Panc1 (cell line): ENCODE data around the gene FAM163B. TPM values are rescaled to one million over a fixed set of nuclear protein-coding genes. Genes with fewer than 3 reads are reported as not detected.

ENCODE experiments used
- ATAC-seq: fragments of 200-7000 bp; cut with Tn5 transposase; 2 replicates; pipeline ENCODE4 v1.9.1; 2020; ENCODE audit warnings: mild to moderate bottlenecking, moderate library complexity
- BruUV-seq: library from RNA; stranded (reverse); fragments of 400-500 nt; replicated peaks from 2 replicates; lab custom pipeline; 2021; lab: Mats Ljungman, UMichigan
- CTCF ChIA-PET: fragments of 300-600 bp; sonication (Branson Sonifier 250); formaldehyde crosslinking; loops from one replicate; lab custom pipeline; 2022; ENCODE audit warnings: antibody characterized with exemption; lab: Charles Lee
- POLR2A ChIA-PET: fragments of 300-600 bp; sonication (Branson Sonifier 250); formaldehyde crosslinking; loops from one replicate; lab custom pipeline; 2022; ENCODE audit warnings: antibody characterized with exemption; lab: Charles Lee
- DNase-seq: peaks from one replicate; pipeline ENCODE4 v3.0.0-alpha.2; 2010; ENCODE audit warnings: low read depth, low spot score
- H3K27ac ChIP-seq: 2 replicates; pipeline ENCODE4 v1.5.1; 2011; ENCODE audit warnings: mild to moderate bottlenecking, low read length, inconsistent platforms
- H3K27me3 ChIP-seq: fragments of 200-500 bp; sonication (Bioruptor generic); 2 replicates; pipeline ENCODE4 v1.6.0; 2014; ENCODE audit warnings: low read length, inconsistent platforms; ENCODE audit not compliant: control insufficient read depth, insufficient read depth
- H3K36me3 ChIP-seq: fragments of 200-500 bp; sonication (Bioruptor generic); 2 replicates; pipeline ENCODE4 v1.5.1; 2014; ENCODE audit warnings: inconsistent platforms, mild to moderate bottlenecking, low read length, moderate library complexity; ENCODE audit not compliant: control insufficient read depth, insufficient read depth
- H3K4me1 ChIP-seq: 2 replicates; pipeline ENCODE4 v1.5.1; 2011; ENCODE audit warnings: inconsistent platforms, mild to moderate bottlenecking, low read length, moderate library complexity; ENCODE audit not compliant: control insufficient read depth, insufficient read depth
- H3K4me3 ChIP-seq, 2 experiments: 2 replicates each; pipeline ENCODE4 v1.5.1; 2011 to 2012; ENCODE audit warnings: low read depth in 2 of 2, low read length in 2 of 2, mild to moderate bottlenecking in 2 of 2, inconsistent platforms in 1 of 2, moderate library complexity in 1 of 2
- H3K9me3 ChIP-seq: fragments of 200-500 bp; sonication (Bioruptor generic); 2 replicates; pipeline ENCODE4 v1.5.1; 2014; ENCODE audit warnings: low read depth, mild to moderate bottlenecking, inconsistent platforms, low read length, moderate library complexity; ENCODE audit not compliant: control insufficient read depth, insufficient read depth
- POLR2AphosphoS5 ChIP-seq: IDR thresholded peaks from 2 replicates; pipeline ENCODE4 v1.6.1; 2012; ENCODE audit warnings: mild to moderate bottlenecking, low read depth, low read length, moderate library complexity
- SIN3A ChIP-seq: IDR thresholded peaks from 2 replicates; pipeline ENCODE4 v1.6.1; 2012; ENCODE audit warnings: low read depth, mild to moderate bottlenecking, low read length, moderate library complexity, borderline replicate concordance; ENCODE audit not compliant: insufficient read depth
- TCF7L2 ChIP-seq: IDR thresholded peaks from 2 replicates; pipeline ENCODE4 v1.6.1; 2011; ENCODE audit warnings: mild to moderate bottlenecking, low read depth, low read length, inconsistent platforms
- in situ Hi-C: cut with HindIII; loops from 2 replicates; pipeline ENCODE4 v1.10.0; 2016; ENCODE audit warnings: low sequenced_read_pairs, low pct_unique_long_range_greater_than_20kb
- intact Hi-C: fragments of 100-400 bp; cut with micrococcal nuclease; formaldehyde crosslinking; loops from one replicate; pipeline ENCODE4 v1.10.0; 2022; ENCODE audit not compliant: unreplicated experiment
- total RNA-seq: library from RNA; stranded (reverse); gene quantifications from one replicate; pipeline ENCODE4 v1.2.1, GENCODE V29; 2021; ENCODE audit not compliant: unreplicated experiment
- TF ChIP-seq, protein P1 (sequence below), 2 experiments: IDR thresholded peaks; 2 replicates each; pipeline ENCODE4 v1.6.1; 2011 to 2012; ENCODE audit warnings: low read depth in 2 of 2, control low read depth in 1 of 2, low read length in 1 of 2, mild to moderate bottlenecking in 1 of 2, moderate library complexity in 1 of 2; ENCODE audit not compliant: insufficient read depth in 1 of 2
- TF ChIP-seq, protein P2 (sequence below): fragments of 450-650 bp; IDR thresholded peaks from 2 replicates; pipeline ENCODE4 v1.5.1; 2017; ENCODE audit warnings: mild to moderate bottlenecking

FAM163B gene
- total RNA-seq, 1 experiment from 2014 or later, result not detected

- Histone ChIP-seq H3K4me3 (no peak overlapping the region), H3K9me3 (no peaks in the 10 kb centered on the region), H3K4me1 (no peaks in the 10 kb centered on the region), H3K27ac (no peak overlapping the region), H3K36me3 (no peaks in the 10 kb centered on the region), H3K27me3 (no peaks in the 10 kb centered on the region)
- ATAC-seq, result no peak
- no peak for DNase-seq
- in situ Hi-C loops, result no loop called here
- no peak for TF ChIP-seq SIN3A
- TF ChIP-seq, protein P1, sequence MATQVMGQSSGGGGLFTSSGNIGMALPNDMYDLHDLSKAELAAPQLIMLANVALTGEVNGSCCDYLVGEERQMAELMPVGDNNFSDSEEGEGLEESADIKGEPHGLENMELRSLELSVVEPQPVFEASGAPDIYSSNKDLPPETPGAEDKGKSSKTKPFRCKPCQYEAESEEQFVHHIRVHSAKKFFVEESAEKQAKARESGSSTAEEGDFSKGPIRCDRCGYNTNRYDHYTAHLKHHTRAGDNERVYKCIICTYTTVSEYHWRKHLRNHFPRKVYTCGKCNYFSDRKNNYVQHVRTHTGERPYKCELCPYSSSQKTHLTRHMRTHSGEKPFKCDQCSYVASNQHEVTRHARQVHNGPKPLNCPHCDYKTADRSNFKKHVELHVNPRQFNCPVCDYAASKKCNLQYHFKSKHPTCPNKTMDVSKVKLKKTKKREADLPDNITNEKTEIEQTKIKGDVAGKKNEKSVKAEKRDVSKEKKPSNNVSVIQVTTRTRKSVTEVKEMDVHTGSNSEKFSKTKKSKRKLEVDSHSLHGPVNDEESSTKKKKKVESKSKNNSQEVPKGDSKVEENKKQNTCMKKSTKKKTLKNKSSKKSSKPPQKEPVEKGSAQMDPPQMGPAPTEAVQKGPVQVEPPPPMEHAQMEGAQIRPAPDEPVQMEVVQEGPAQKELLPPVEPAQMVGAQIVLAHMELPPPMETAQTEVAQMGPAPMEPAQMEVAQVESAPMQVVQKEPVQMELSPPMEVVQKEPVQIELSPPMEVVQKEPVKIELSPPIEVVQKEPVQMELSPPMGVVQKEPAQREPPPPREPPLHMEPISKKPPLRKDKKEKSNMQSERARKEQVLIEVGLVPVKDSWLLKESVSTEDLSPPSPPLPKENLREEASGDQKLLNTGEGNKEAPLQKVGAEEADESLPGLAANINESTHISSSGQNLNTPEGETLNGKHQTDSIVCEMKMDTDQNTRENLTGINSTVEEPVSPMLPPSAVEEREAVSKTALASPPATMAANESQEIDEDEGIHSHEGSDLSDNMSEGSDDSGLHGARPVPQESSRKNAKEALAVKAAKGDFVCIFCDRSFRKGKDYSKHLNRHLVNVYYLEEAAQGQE (IDR thresholded peaks at IDR 0.05; ENCODE audit: insufficient read depth in 1 of 2, low read depth in 2 of 2, low read length in 1 of 2), result no peak
- TF ChIP-seq TCF7L2, result no peak
- TF ChIP-seq, protein P2, sequence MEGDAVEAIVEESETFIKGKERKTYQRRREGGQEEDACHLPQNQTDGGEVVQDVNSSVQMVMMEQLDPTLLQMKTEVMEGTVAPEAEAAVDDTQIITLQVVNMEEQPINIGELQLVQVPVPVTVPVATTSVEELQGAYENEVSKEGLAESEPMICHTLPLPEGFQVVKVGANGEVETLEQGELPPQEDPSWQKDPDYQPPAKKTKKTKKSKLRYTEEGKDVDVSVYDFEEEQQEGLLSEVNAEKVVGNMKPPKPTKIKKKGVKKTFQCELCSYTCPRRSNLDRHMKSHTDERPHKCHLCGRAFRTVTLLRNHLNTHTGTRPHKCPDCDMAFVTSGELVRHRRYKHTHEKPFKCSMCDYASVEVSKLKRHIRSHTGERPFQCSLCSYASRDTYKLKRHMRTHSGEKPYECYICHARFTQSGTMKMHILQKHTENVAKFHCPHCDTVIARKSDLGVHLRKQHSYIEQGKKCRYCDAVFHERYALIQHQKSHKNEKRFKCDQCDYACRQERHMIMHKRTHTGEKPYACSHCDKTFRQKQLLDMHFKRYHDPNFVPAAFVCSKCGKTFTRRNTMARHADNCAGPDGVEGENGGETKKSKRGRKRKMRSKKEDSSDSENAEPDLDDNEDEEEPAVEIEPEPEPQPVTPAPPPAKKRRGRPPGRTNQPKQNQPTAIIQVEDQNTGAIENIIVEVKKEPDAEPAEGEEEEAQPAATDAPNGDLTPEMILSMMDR, result no peak
- no peak for TF ChIP-seq POLR2AphosphoS5
- ChIA-PET CTCF (interaction anchor here (1.0 kb wide), 1 partner anchor 57 kb away, joined by 3 read pairs; no protein-coding TSS in a partner anchor), POLR2A (no interaction called here)
- intact Hi-C loops, result no loop called here
- no TSS peak for BruUV-seq
Observed at GRCh38 chr9:133543772-133544467, 65.3 kb downstream of the FAM163B start.

DNA sequence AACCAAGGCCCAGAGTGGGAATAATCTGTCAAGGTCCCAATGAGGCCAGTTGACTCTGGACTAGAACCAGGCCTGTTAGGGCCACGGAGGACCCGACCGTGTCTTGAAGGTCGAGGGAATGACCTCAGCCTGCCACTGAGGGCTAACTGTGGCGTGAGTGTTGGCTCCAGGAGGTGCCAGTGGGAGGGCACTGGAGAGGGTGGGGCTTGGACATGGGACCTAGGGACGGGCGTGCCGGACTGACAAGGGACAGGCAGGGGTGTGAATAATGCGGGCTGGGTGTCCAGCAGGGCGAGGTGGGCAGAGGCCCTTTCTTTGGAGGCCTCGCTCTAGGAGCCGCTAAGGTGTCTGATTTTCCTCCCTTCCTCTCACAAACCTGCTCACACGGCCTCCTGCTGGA lies 67.2 kb downstream of the FAM163B start:
- intact Hi-C loops (no loop called here), in situ Hi-C loops (no loop called here)
- CTCF ChIA-PET, result no interaction called here
- no peak for TF ChIP-seq POLR2AphosphoS5
- TF ChIP-seq, protein P2, result no peak
- TF ChIP-seq, protein P1 (IDR thresholded peaks at IDR 0.05; ENCODE audit: insufficient read depth in 1 of 2, low read depth in 2 of 2, low read length in 1 of 2), result no peak
- no peak for TF ChIP-seq TCF7L2
- no peak for TF ChIP-seq SIN3A
- no peaks in the 10 kb centered on the region for H3K27me3 ChIP-seq
- no peaks in the 10 kb centered on the region for H3K36me3 ChIP-seq
- no peaks in the 10 kb centered on the region for H3K9me3 ChIP-seq
- no TSS peak for BruUV-seq
- ATAC-seq, result no peak
- POLR2A ChIA-PET, result no interaction called here
- no peak overlapping the region for H3K27ac ChIP-seq
- no peak overlapping the region for H3K4me3 ChIP-seq
- no peaks in the 10 kb centered on the region for H3K4me1 ChIP-seq
- no peak for DNase-seq
